AG09319 (cell line): ENCODE results near the gene GBGT1.

Experiments
- DNase-seq: peaks from one replicate; pipeline ENCODE4 v3.0.0-alpha.2; 2010; ENCODE audit warnings: low read depth; ENCODE audit errors: extremely low read depth
- CTCF ChIP-seq: IDR thresholded peaks from 2 replicates; pipeline ENCODE4 v1.5.1; 2011; ENCODE audit warnings: low read depth, mild to moderate bottlenecking, inconsistent platforms, low read length, moderate library complexity

Gene GBGT1

GRCh38 chr9:133131506-133131905 lies 32.2 kb downstream of the GBGT1 start:
- no peak for TF ChIP-seq CTCF
- DNase-seq, result no peak

- no peak for DNase-seq
- TF ChIP-seq CTCF, result no peak
Measured at GRCh38 chr9:133130685-133131244, 32.9 kb downstream of the GBGT1 start.

- DNase-seq, result no peak
- no peak for TF ChIP-seq CTCF
Measured at GRCh38 chr9:133129001-133129795, 34.5 kb downstream of the GBGT1 start.

- no peak for DNase-seq
- no peak for TF ChIP-seq CTCF
Measured at GRCh38 chr9:133128152-133128551, 35.6 kb downstream of the GBGT1 start.

- DNase-seq, result no peak
- TF ChIP-seq CTCF, result no peak
Measured at GRCh38 chr9:133127340-133127981, 36.3 kb downstream of the GBGT1 start.

- no peak for DNase-seq
- no peak for TF ChIP-seq CTCF
Measured at GRCh38 chr9:133126697-133127339, 36.9 kb downstream of the GBGT1 start.
